KBM-7 (cell line): ENCODE measurements around the gene EEF1E1.

Source experiments
- DNase-seq: peaks from one replicate; pipeline ENCODE4 v3.0.0-alpha.2; 2015
- in situ Hi-C: fragments of 300-500 bp; cut with MboI; formaldehyde crosslinking; loops from 2 replicates; pipeline ENCODE4 v1.14.3; 2020; ENCODE audit warnings: low sequenced_read_pairs, low pct_unique_long_range_greater_than_20kb, mixed read lengths

The EEF1E1 gene

DNA sequence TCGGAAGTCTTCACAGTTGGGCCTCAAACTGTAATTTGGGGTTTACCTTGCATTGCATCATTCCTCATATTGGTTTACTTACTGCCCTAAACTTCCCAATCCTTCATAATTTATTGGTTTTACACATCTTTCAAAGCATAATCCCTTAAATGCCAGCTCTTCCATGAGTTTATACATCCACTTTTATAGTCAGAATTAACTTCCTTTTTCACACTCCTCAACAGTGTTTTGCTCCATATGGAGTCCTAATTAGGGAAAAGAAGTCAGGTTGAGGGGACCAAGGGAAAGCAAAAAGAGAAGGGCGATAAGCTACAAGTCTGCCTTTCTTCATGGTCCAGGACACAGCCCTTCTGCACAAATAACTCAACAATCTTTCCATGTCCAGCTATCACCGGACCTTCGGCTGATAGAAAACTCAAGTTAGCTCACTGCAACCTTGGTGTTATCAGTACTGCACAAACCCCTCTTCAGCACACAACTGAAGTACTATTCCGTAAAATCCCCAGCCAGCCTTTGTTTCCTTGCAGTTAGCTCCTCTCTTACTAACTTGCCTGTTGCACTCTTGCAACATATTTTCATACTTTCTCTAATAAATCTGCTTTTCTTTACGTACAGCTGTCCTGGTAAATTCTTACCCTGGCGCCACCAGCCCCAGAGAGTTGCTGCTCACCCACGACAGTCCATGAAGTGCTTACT lies 2.0 kb downstream of the EEF1E1 start:
- DNase-seq = no peak
- in situ Hi-C loops = no loop called here

DNA sequence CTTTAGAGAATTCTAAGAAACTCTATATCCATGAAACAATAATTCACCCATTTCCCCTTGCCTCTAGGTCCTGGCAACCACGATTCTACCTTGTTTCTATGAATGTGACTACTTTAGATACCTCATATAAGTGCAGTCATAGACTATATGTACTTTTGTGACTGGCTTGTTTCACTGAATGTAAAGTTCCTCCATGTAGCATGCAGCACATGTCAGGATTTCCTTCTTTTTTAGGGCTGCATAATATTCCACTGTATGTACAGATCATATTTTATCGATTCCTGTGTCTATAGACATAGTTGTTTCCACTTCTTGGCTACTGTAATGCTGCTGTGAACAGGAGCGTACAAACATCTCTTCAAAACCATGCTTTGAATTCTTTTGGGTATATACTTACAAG lies 11.7 kb downstream of the EEF1E1 start:
- in situ Hi-C loops = no loop called here
- DNase-seq = no peak

DNA sequence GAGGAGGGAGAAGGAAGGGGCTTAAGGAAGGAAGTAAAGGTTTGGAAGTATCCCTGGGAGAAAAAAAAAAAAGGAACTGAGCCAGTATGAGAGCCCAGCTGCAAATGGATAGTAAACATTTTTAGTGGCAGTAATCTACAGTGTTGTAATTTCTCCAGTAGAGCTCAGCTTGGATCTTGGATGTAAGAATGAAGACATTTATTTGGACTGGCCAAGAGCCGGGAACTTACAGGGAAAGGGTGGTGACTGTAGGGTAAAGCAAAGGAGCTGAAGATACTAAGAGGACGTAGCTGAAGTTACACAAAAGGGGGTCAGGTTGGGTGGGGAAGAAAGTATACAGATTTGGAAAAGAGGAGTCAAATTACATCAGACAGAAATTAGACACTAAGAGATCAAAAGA lies 13.5 kb downstream of the EEF1E1 start:
- no peak for DNase-seq
- in situ Hi-C loops = no loop called here

DNA sequence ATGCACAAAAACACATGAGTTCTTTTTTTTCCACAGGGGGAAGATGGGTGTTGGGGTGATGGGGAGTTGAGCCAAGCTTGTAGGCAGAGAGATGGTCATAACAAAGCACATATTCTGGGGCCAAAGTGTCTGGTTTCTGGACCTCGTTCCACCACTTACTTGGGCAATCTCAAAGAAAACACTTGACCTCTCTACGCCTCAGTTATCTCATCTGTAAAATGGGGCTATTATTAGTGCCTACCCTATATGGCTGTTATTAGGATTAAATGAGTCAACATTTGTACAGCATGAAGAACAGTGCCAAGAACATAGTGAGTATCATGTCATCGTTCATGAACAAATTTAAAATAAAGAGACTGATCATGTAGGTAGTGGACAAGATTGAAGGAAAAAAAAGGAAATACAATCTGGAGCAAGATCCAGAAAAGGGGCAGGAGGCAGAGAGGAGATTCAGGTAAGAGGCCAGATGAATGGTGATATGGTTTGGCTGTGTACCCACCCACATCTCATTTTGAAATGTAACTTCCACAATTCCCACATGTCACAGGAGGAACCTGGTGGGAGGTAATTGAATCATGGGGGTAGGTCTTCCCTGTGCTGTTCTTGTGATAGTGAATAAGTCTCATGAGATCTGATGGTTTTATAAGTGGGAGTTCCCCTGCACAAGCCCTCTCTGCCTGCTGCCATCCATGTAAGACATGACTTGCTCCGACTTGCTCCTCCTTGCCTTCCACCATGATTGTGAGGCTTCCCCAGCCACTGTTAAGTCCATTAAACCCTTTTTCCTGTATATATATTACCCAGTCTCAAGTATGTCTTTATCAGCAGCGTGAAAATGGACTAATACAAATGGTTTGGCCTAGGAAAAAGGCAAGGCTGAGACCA lies 14.2 kb downstream of the EEF1E1 start:
- no peak for DNase-seq

DNA sequence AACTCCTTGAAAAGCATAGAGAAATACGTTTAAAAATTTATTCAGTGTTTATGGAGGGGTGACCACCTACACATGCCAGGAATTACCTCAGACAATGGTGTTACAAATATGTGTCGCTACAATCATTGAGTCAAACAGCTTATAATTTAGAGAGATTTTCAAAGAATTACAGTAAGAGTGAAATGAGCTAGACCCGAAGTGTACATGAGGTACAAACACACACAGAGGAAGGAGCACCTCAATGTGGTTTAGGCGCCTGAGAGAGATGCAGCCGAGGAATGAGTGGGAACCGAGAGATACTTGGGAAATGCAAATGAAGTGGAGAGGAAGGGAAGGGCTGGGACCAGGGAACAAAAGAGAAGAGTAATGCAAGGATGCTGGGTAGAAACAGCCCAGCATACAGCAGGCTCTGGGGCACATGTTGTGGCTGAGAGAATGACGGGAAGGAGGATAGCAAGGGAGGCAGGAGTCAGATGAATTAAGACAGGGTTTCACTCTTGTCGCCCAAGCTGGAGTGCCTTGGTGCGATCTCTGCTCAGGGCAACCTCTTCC lies 15.5 kb downstream of the EEF1E1 start:
- in situ Hi-C loops = no loop called here
- DNase-seq = no peak

More for the DNA sequence above, 14.2 kb downstream of the EEF1E1 start:
- in situ Hi-C loops = no loop called here

DNA sequence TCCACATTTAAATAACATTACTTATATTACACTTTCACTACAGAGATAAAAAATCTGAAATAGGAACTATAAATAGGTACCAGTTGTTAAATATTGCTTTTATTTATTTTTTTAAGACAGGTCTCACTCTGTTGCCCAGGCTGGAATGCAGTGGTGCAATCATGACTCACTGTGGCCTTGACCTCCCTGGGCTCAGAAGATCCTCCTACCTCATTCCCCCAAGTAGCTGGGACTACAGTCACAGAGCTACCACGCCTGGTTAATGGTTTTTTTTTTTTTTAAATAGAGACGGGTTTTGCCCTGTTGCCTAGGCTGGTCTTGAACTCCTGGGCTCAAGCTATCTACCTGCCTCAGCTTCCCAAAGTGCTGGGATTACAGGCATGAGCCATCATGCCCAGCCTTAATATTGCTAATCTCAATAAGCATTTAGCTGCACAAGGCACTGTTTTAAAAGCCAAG lies 17.3 kb downstream of the EEF1E1 start:
- no peak for DNase-seq
- in situ Hi-C loops = no loop called here

DNA sequence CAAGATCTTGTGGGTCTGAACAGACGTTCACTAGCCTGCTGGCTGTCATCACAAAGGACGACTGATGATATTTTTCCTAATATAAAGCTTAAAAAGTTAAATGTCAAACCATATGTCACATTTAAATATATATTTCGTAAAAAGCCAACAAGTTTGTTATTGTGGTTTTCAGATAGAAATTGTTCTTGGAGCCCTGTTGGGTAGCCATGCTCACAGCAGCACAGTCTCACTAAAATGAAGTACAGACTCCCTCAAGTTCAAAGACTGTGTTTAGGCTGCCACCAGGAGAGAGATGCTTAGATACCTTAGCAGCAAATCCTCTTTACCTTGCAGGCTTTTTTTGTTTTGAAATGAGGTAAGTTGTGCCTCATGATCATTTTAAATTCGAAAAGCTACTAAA lies 17.8 kb downstream of the EEF1E1 start:
- DNase-seq = no peak
- in situ Hi-C loops = no loop called here

DNA sequence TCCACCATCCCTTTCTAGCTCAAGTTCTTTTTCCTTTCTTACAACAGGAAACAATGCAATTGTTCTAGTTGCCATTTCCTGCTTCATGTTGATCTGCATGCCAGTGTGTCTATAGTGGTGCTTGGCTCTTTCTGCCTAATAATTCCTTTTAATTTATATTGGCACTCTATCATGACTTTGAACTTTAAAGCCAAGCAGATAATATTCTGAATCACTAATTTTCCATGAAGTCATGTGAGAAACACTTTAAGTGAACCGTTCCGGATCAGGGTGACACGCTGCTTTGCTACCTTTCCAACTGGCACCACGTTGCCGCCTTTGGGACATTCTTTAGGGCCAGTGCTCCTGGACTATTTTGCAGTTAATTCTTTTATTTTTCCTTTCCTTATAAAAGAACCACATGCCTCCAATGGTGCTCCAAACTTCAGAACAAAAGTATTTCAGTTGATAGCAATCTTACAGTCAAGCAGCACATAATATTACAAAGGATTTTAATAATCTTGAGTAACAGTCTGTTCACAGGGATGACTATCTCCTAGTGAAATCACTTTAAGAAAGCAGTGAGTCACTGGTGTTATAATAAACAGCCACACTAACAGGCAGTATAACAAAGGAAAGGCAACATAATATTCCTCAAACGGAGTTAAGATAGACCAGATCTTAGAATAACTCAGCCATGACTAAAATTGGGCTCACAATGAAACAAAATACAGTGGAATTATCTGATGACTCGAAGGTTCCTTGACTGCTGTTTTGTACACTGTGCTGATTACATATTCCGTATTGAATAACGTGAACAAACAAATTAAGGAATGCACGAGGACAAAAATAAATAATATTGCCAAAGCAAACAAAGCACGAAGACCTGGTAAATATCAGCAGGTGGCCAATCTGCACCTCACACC lies 19.1 kb downstream of the EEF1E1 start:
- in situ Hi-C loops = no loop called here
- no peak for DNase-seq

DNA sequence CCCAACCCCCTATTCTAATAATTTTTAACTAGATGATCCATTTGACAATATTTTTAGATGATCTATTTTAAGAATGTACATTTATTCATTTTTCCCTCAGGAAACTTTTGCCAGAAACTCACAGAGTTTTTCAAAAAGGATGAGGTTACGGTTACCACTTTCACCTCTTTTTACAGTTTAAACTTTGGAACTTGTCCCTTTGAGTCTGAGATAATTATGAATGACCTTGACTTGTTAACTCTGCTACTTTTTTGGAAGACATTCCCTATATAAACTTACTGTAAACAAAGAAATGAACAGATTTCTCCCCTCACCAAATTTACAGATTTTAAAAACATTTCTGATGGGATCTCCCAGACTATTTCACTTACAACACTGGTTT lies 19.8 kb downstream of the EEF1E1 start:
- in situ Hi-C loops = no loop called here
- DNase-seq = no peak

DNA sequence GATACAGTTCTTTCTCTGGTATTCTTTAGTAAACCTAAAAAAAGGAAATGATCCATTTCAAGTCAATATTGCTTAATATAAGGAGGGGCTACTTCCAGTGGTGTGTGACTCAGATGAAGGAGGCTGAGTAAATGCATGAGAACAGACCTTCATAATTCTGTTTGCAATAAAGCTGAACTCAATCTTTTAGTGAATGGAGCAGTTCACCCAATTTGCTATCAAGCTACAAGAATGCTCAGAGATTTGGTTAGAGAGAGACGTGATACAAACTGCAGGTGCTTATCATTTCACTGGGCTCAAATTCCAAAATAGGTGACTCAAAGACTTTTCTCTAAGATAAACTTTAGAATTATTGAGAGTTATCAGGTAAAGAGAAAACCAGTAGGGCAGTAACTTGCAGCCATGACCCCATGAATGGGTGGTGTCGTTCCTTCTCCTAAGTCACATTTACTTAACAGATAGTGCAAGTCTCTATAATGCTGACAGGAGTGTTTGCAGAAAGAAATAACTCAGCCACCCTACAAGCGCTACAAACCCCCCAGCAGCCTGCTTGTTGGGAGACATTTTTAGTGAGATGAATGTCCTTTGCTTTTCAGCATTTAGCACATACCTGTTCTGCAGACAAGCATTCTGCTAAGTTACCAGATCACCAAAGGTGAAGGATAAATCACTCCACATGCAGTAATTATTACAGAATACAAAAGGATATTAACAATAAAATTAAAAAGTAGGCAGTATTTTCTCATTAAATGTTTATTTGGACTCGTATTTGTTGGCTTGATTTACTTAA lies 21.8 kb downstream of the EEF1E1 start:
- in situ Hi-C loops = no loop called here
- DNase-seq = no peak

DNA sequence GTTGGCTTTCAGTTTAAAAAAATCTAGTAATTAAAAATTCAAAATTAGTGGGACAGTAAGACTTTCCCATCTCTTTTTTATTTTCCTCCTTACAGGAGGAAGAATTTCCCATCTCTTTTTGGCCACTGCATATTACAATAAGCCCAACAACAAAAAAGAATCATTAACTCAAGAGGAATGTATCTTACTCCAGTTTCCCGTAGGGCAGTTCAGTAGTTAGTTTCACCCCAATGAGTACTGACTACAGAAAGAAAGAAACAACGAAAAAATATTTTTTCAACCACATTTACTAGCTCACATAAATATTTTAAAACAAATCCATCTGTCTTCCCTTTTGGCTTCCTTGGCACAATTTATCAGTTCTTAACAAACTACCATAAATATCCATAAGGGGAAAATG lies 23.2 kb downstream of the EEF1E1 start:
- in situ Hi-C loops = no loop called here
- no peak for DNase-seq

DNA sequence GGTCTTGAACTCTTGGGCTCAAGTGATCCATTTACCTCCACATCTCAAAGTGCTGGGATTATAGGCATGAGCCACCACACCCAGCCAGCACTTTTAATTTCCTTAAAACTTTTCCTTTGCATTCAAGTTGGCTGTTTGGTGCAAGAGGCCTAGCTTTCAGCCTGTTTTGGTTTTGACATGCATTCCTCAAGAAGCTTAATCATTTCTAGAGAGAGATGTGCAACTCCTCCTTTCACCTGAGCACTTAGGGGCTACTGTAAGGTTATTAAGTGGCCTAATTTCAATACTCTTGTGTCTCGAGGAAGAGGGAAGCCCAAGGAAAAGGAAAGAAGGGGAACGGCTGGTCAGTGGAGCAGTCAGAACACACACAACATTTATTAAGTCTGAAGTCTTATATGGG lies 24.4 kb downstream of the EEF1E1 start:
- in situ Hi-C loops = no loop called here
- no peak for DNase-seq

DNA sequence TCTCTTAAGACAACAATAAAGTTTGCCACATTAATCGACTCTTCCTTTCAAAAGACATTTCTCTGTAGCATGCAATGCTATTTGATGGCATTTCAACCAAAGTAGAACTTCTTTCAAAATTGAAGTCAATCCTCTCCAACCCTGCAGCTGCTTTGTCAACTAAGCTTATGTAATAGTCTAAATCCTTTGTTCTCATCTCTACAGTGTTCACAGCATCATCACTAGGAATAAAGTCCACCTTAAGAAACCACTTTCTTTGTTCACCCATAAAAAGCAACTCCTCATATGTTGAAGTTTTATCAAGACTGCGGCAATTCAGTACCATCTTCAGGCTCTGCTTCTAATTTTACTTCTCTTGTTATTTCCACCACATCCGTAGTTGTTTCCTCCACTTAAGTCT lies 26.6 kb downstream of the EEF1E1 start:
- DNase-seq = no peak
- in situ Hi-C loops = no loop called here

DNA sequence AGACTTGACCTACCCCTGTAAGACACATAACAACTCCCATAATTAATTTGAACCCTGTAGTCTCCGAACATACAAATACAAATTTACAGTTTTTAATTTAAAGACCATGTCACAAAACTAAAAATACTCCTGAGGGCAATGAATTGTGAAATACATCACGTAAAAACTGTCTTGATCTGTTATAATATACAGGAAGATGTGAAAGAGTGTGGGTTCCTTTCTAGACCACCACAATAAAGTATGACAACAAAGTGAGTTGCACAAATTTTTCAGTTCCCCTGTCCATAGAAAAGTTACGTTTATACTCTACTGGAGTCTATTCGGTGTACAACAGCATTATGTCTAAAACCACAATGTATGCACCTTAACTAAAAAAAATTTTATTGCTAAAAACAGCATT lies 27.2 kb downstream of the EEF1E1 start:
- no peak for DNase-seq
- in situ Hi-C loops = no loop called here

DNA sequence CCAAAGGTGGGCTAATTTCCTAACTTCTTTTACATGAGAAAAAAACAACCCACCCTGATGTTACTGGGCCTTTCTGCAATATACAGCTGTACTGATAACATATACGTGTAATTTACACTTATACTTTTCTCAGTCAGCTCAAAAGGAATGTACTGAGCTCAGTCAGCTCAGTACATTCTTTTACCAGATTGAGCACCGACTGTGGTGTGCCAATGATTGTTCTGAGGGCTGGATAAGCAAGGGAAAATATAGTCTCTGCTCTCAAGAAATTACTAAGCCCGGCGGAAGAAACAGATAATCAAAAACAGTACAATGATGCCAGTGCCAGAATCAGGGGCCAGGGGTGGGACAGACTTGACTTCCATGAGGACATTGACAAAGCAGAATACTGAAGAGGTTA lies 28.1 kb downstream of the EEF1E1 start:
- no peak for DNase-seq
- in situ Hi-C loops = no loop called here

DNA sequence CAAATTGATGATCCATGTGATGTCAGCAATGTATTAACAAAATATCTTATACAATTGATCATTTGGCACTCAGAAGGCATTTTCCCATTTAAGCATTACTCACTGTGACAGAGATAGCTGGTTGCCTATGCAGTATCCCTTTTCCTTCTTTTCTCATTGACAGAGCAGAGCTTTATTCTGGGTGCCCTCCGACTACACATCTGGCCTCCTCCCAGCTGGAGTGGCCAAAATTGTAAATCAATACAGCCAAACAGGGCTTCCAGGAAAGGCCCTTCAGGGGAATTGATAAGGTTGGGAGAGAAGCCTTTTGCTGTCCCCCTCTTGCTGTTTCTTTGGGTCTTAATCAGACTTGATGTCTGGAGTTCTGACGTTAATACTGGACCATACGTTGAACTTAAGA lies 28.6 kb downstream of the EEF1E1 start:
- DNase-seq = no peak
- in situ Hi-C loops = no loop called here

DNA sequence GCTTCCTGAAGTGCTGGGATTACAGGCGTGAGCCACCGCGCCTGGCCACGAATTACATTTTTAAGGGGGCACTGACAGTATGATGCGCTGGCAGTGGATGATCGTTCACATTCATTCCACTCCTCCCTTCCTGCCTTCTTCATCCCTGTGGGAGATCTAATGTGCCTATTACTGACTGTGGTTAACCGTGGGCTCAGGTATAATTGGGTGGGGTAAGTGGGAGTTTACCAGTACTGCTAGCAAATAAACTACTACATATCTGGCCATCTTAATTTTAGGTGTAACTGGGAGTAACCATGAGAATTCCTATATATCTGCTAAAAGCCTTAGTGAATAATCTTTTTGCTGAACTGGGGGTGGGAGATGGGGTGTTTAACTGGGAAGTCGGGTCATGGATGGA lies 31.6 kb downstream of the EEF1E1 start:
- no peak for DNase-seq

DNA sequence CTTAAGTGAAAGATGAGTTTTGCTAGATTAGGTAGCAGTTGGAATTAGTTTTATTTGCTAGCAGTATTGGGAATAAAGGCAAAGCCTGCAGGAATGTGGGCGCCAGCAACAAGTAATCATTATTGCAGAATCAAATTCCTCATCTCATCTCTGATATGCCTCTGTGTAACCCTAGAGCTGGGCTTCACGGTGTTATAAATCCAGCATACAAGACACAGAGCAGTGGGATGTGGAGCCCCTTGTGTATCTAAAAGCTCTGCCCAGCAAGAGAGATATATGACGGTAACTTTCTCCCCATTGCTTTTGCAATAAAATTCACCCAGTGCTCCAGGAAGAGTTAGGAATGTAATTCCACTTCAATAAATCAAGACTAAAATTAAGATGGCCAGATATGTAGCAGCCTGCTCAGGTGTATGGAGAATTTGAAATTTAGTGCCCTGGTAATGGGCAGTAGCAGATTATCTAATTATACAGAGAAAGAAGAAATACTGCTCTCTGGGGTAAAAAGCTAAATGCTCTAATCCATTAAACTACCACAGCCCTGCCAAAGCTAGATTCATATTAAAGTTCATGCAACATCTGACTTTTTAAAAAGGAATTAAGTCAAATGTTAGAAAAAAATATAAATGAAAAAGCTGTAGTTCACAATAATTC lies 32.6 kb downstream of the EEF1E1 start:
- in situ Hi-C loops = no loop called here
- DNase-seq = no peak

More for the DNA sequence above, 31.6 kb downstream of the EEF1E1 start:
- in situ Hi-C loops = no loop called here
